H1 (cell line): Measurements from ENCODE around the gene EFHC1.

Experiments used
- EP300 ChIP-seq, 2 experiments: IDR thresholded peaks; 1 replicate in 1 of 2; 2 replicates in 1 of 2; pipeline ENCODE4 v1.6.1; 2011 to 2012; ENCODE audit warnings: low read depth in 2 of 2, low read length in 2 of 2, mild to moderate bottlenecking in 2 of 2, borderline replicate concordance in 1 of 2, inconsistent platforms in 1 of 2, moderate library complexity in 1 of 2
- GABPA ChIP-seq: IDR thresholded peaks from 2 replicates; pipeline ENCODE4 v1.6.1; 2011; ENCODE audit warnings: mild to moderate bottlenecking, low read length, moderate library complexity, borderline replicate concordance; ENCODE audit not compliant: insufficient read depth
- MAFK ChIP-seq: IDR thresholded peaks from 2 replicates; pipeline ENCODE4 v1.6.1; 2012; ENCODE audit warnings: low read depth, mild to moderate bottlenecking, improper control_type of control experiment, low read length
- POLR2A ChIP-seq, 2 experiments: IDR thresholded peaks; 1 replicate in 1 of 2; 2 replicates in 1 of 2; pipeline ENCODE4 v1.6.1; 2011; ENCODE audit warnings: low read depth in 2 of 2, low read length in 2 of 2, mild to moderate bottlenecking in 2 of 2; ENCODE audit errors: control extremely low read depth in 1 of 2
- POU5F1 ChIP-seq: IDR thresholded peaks from 2 replicates; pipeline ENCODE4 v1.6.1; 2011; ENCODE audit warnings: low read depth, mild to moderate bottlenecking, low read length, moderate library complexity
- RBBP5 ChIP-seq: IDR thresholded peaks from 2 replicates; pipeline ENCODE4 v1.7.1; 2012; ENCODE audit warnings: low read depth, mild to moderate bottlenecking, inconsistent platforms, low read length, moderate library complexity, borderline replicate concordance
- RFX5 ChIP-seq: IDR thresholded peaks from 2 replicates; pipeline ENCODE4 v1.6.1; 2011; ENCODE audit warnings: low read depth, low read length, improper control_type of control experiment, borderline replicate concordance
- SIN3A ChIP-seq, 2 experiments: IDR thresholded peaks in 1 of 2; conservative IDR thresholded peaks in 1 of 2; 2 replicates each; pipeline ENCODE4 v1.6.1; 2011 to 2012; ENCODE audit warnings: low read length in 2 of 2, improper control_type of control experiment in 1 of 2, low read depth in 1 of 2, mild to moderate bottlenecking in 1 of 2
- TBP ChIP-seq: IDR thresholded peaks from 2 replicates; pipeline ENCODE4 v1.6.1; 2011; ENCODE audit warnings: low read depth, low read length, improper control_type of control experiment
- ZNF274 ChIP-seq: IDR thresholded peaks from 2 replicates; pipeline ENCODE4 v1.7.0; 2012; ENCODE audit warnings: low read length, borderline replicate concordance; ENCODE audit errors: extremely low read depth
- TF ChIP-seq, protein P1 (sequence below), 3 experiments: IDR thresholded peaks; 1 replicate in 2 of 3; 2 replicates in 1 of 3; pipeline versions ENCODE4 v1.5.1 to v1.6.1; 2011; ENCODE audit warnings: low read length in 3 of 3, mild to moderate bottlenecking in 3 of 3, inconsistent platforms in 2 of 3, low read depth in 1 of 3, moderate library complexity in 1 of 3; ENCODE audit not compliant: insufficient read depth in 1 of 3; ENCODE audit errors: control extremely low read depth in 1 of 3
- TF ChIP-seq, protein P2 (sequence below): IDR thresholded peaks from 2 replicates; pipeline ENCODE4 v1.6.1; 2012; ENCODE audit warnings: inconsistent platforms

GRCh38 chr6:52391599-52391998 is 28.5 kb upstream of the EFHC1 start:
- TF ChIP-seq GABPA (no peak), RFX5 (no peak), TBP (no peak), EP300 (IDR thresholded peaks at IDR 0.05; ENCODE audit: borderline replicate concordance in 1 of 2, low read depth in 2 of 2, low read length in 2 of 2) (no peak), RBBP5 (no peak), MAFK (no peak), SIN3A (conservative IDR thresholded peaks at IDR 0.05 in 1 of 2, IDR thresholded peaks at IDR 0.05 in 1 of 2; ENCODE audit: low read depth in 1 of 2, low read length in 2 of 2) (no peak), POU5F1 (no peak), ZNF274 (no peak), POLR2A (IDR thresholded peaks at IDR 0.05; ENCODE audit: control extremely low read depth in 1 of 2, low read depth in 2 of 2, low read length in 2 of 2) (no peak)
- TF ChIP-seq, protein P1, sequence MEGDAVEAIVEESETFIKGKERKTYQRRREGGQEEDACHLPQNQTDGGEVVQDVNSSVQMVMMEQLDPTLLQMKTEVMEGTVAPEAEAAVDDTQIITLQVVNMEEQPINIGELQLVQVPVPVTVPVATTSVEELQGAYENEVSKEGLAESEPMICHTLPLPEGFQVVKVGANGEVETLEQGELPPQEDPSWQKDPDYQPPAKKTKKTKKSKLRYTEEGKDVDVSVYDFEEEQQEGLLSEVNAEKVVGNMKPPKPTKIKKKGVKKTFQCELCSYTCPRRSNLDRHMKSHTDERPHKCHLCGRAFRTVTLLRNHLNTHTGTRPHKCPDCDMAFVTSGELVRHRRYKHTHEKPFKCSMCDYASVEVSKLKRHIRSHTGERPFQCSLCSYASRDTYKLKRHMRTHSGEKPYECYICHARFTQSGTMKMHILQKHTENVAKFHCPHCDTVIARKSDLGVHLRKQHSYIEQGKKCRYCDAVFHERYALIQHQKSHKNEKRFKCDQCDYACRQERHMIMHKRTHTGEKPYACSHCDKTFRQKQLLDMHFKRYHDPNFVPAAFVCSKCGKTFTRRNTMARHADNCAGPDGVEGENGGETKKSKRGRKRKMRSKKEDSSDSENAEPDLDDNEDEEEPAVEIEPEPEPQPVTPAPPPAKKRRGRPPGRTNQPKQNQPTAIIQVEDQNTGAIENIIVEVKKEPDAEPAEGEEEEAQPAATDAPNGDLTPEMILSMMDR (IDR thresholded peaks at IDR 0.05; ENCODE audit: control extremely low read depth in 1 of 3, insufficient read depth in 1 of 3, low read depth in 1 of 3, low read length in 3 of 3): no peak
- TF ChIP-seq, protein P2, sequence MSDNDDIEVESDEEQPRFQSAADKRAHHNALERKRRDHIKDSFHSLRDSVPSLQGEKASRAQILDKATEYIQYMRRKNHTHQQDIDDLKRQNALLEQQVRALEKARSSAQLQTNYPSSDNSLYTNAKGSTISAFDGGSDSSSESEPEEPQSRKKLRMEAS: no peak
